M059J (cell line): ENCODE data around the gene LGALS4. TPM values are rescaled to one million over a fixed set of nuclear protein-coding genes. Genes with fewer than 3 reads are reported as not detected.
"Not testable (repeated sequence)": the region's sequence is repeated elsewhere in the genome, so short reads cannot be mapped to it uniquely, and the experiment has no call there.

Experiments
- DNase-seq: peaks from one replicate; pipeline ENCODE4 v3.0.0-alpha.2; 2012; ENCODE audit warnings: low read depth
- total RNA-seq: library from RNA; depleted of rRNA; stranded (reverse); fragments of >200 nt; shearing (Covaris generic); gene quantifications from 2 replicates; pipeline ENCODE4 v1.2.3, GENCODE V29; 2014

Gene LGALS4
- total RNA-seq, 1 experiment from 2014 or later, result not detected

- not testable (repeated sequence) for DNase-seq
Measured at GRCh38 chr19:38821230-38821825, 8.6 kb upstream of the LGALS4 start.

GRCh38 chr19:38819231-38819920 lies 6.6 kb upstream of the LGALS4 start:
- DNase-seq, result no peak

GRCh38 chr19:38817081-38817480 lies 4.3 kb upstream of the LGALS4 start:
- no peak for DNase-seq

GRCh38 chr19:38816131-38816750 lies 3.5 kb upstream of the LGALS4 start:
- DNase-seq, result no peak

- no peak for DNase-seq
Measured at GRCh38 chr19:38815059-38816001, 2.6 kb upstream of the LGALS4 start.

GRCh38 chr19:38813932-38814331 lies 1.2 kb upstream of the LGALS4 start:
- DNase-seq, result not testable (repeated sequence)

- no peak for DNase-seq
Measured at GRCh38 chr19:38813323-38813722, 578 bp upstream of the LGALS4 start.

- DNase-seq, result no peak
Measured at GRCh38 chr19:38812009-38812840, 520 bp downstream of the LGALS4 start.

- no peak for DNase-seq
Measured at GRCh38 chr19:38809592-38810252, 3.0 kb downstream of the LGALS4 start.

GRCh38 chr19:38808741-38809140 lies 4.0 kb downstream of the LGALS4 start:
- no peak for DNase-seq

- DNase-seq, result not testable (repeated sequence)
Measured at GRCh38 chr19:38807374-38808098, 5.2 kb downstream of the LGALS4 start.

- DNase-seq, result no peak
Measured at GRCh38 chr19:38806371-38806770, 6.4 kb downstream of the LGALS4 start.

- no peak for DNase-seq
Measured at GRCh38 chr19:38805180-38805579, 7.6 kb downstream of the LGALS4 start.

GRCh38 chr19:38803543-38803942 lies 9.2 kb downstream of the LGALS4 start:
- no peak for DNase-seq

GRCh38 chr19:38801359-38802095 lies 11.2 kb downstream of the LGALS4 start:
- DNase-seq, result no peak

- DNase-seq, result no peak
Measured at GRCh38 chr19:38800577-38801347, 12.0 kb downstream of the LGALS4 start.

GRCh38 chr19:38799104-38799503 lies 13.6 kb downstream of the LGALS4 start:
- DNase-seq, result peak; percentile 36

- DNase-seq, result not testable (repeated sequence)
Measured at GRCh38 chr19:38797781-38798180, 15.0 kb downstream of the LGALS4 start.
